ENCODE data around the gene DHX35.
"Not testable (repeated sequence)": the region's sequence is repeated elsewhere in the genome, so short reads cannot be mapped to it uniquely, and the experiment has no call there.

The DHX35 gene

GRCh38 chr20:38941726-38942389, 20.3 kb upstream of the DHX35 start:
- no peak for DNase-seq

- no peak for DNase-seq
Measured at GRCh38 chr20:38945012-38945411, 17.1 kb upstream of the DHX35 start.

GRCh38 chr20:38946836-38947235, 15.3 kb upstream of the DHX35 start:
- no peak for DNase-seq

GRCh38 chr20:38947931-38948362, 14.2 kb upstream of the DHX35 start:
- no peak for DNase-seq

- DNase-seq = no peak
Measured at GRCh38 chr20:38950254-38950653, 11.9 kb upstream of the DHX35 start.

- no peak for DNase-seq
Measured at GRCh38 chr20:38951611-38952010, 10.5 kb upstream of the DHX35 start.

- DNase-seq = no peak
Measured at GRCh38 chr20:38952153-38952552, 10.0 kb upstream of the DHX35 start.

- DNase-seq = no peak
Measured at GRCh38 chr20:38953630-38954340, 8.4 kb upstream of the DHX35 start.

- DNase-seq = no peak
Measured at GRCh38 chr20:38957235-38957876, 4.8 kb upstream of the DHX35 start.

- DNase-seq = no peak
Measured at GRCh38 chr20:38957915-38958485, 4.1 kb upstream of the DHX35 start.

- DNase-seq = not testable (repeated sequence)
Measured at GRCh38 chr20:38960187-38960687, 1.9 kb upstream of the DHX35 start.

- peak in 1 of 5 donors; percentile 1 for DNase-seq
Measured at GRCh38 chr20:38961530-38962043, 557 bp upstream of the DHX35 start.

- no peak for DNase-seq
Measured at GRCh38 chr20:38962928-38963401, 821 bp downstream of the DHX35 start.

- no peak for DNase-seq
Measured at GRCh38 chr20:38963745-38964144, 1.6 kb downstream of the DHX35 start.

- no peak for DNase-seq
Measured at GRCh38 chr20:38965264-38965663, 3.1 kb downstream of the DHX35 start.

GRCh38 chr20:38968090-38968489, 5.9 kb downstream of the DHX35 start:
- DNase-seq = no peak

GRCh38 chr20:38969708-38970107, 7.6 kb downstream of the DHX35 start:
- no peak for DNase-seq

- DNase-seq = no peak
Measured at GRCh38 chr20:38970302-38970701, 8.2 kb downstream of the DHX35 start.

- no peak for DNase-seq
Measured at GRCh38 chr20:38973107-38973506, 11.0 kb downstream of the DHX35 start.

GRCh38 chr20:38973645-38974044, 11.5 kb downstream of the DHX35 start:
- DNase-seq = no peak

GRCh38 chr20:38975539-38976120, 13.5 kb downstream of the DHX35 start:
- DNase-seq = no peak

GRCh38 chr20:38979434-38979833, 17.3 kb downstream of the DHX35 start:
- no peak for DNase-seq

- DNase-seq = no peak
Measured at GRCh38 chr20:38979842-38980241, 17.7 kb downstream of the DHX35 start.
